ENCODE results near the gene BMP2K.
"Not testable (repeated sequence)": the region's sequence is repeated elsewhere in the genome, so short reads cannot be mapped to it uniquely, and the experiment has no call there.

BMP2K gene

DNA sequence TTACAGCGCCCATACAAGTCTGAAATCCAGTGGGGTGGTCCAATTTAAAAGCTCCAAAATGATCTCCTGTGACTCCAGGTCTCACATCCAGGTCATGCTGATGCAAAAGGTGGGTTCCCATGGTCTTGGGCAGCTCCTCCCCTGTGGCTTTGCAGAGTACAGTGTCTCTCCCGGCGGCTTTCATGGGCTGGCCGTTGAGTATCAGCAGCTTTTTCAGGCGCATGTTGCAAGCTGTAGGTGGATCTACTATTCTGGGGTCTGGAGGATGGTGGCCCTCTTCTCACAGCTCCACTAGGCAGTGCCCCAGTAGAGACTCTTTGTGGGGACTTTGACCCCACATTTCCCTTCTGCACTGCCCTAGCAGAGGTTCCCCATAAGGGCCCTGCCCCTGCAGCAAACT lies 92.6 kb downstream of the BMP2K start:
- peaks cover 19 to 39% of the 10 kb centered on the region in 2 donors for H3K36me3 ChIP-seq (ENCODE audit: control insufficient read depth in 1 of 2, insufficient read depth in 2 of 2, low read length in 2 of 2)
- not testable (repeated sequence) for H3K9me3 ChIP-seq (ENCODE audit: control insufficient read depth in 1 of 2, low read length in 2 of 2)

DNA sequence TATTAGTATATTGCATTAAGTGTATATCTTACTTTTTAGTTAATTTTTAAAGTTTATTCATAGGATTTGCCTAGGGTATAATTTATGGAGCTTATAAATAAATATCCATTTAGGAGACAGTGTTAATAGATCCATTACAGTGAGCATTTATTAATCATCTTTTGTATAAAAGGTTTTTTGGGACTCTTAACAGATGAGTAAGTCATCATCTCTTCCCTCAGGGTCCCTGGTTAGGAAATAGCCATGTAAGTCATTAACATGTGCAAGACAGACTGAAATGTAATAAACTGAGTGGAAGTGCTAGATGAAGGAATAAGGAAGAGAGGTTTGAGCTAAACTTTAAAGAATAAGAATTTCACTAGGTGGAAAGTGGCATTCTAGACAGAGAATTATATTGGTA lies 93.9 kb downstream of the BMP2K start:
- Histone ChIP-seq H3K4me1 (ENCODE audit: control insufficient read depth in 1 of 2, insufficient read depth in 2 of 2, low read length in 2 of 2) (no peaks in the 10 kb centered on the region), H3K27me3 (ENCODE audit: low read depth, low read length) (no peaks in the 10 kb centered on the region), H3K27ac (ENCODE audit: low read length) (no peak overlapping the region), H3K4me3 (ENCODE audit: low read depth in 1 of 2, low read length in 2 of 2) (no peak overlapping the region), H3K9me3 (ENCODE audit: control insufficient read depth in 1 of 2, low read length in 2 of 2) (no peaks in the 10 kb centered on the region), H3K36me3 (ENCODE audit: control insufficient read depth in 1 of 2, insufficient read depth in 2 of 2, low read length in 2 of 2) (peaks cover 19 to 43% of the 10 kb centered on the region in 2 donors)

More for the DNA sequence above, 92.6 kb downstream of the BMP2K start:
- H3K4me1 ChIP-seq (ENCODE audit: control insufficient read depth in 1 of 2, insufficient read depth in 2 of 2, low read length in 2 of 2); H3K4me3 ChIP-seq (ENCODE audit: low read depth in 1 of 2, low read length in 2 of 2); H3K27me3 ChIP-seq (ENCODE audit: low read depth, low read length); H3K27ac ChIP-seq (ENCODE audit: low read length): not testable (repeated sequence)

DNA sequence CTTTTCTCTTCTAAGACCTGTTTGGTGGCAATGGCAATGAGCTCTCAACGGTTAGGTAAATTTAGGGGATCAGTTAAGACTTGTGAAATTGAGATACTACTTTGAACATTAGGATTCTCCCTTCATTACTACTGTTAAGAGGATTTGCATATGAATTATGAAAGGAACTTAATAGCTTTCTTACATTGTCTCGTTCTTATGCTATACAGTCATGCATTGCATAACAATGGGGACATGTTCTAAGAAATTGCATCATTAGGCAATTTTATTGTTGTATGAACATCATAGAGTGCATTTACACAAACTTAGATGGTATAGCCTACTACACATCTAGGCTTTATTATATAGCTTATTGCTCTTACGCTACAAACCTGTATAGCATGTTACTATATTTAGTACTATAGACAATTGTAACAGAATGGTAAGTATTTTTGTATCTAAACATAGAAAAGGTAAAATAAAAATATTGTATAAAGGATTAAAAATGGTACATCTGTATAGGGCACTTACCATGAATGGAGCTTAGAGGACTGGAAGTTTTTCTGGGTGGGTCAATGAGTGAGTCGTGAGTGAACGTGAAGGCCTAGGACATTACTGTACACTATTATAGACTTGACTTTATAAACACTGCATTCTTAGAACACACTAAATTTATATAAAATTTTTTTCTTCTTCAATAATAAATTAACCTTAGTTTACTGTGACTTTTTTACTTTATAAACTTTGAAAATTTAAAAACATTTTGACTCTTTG lies 100.6 kb downstream of the BMP2K start:
- Histone ChIP-seq H3K27me3 (ENCODE audit: low read depth, low read length) (no peaks in the 10 kb centered on the region), H3K9me3 (ENCODE audit: control insufficient read depth in 1 of 2, low read length in 2 of 2) (no peaks in the 10 kb centered on the region), H3K4me3 (ENCODE audit: low read depth in 1 of 2, low read length in 2 of 2) (no peak overlapping the region), H3K4me1 (ENCODE audit: control insufficient read depth in 1 of 2, insufficient read depth in 2 of 2, low read length in 2 of 2) (no peaks in the 10 kb centered on the region), H3K27ac (ENCODE audit: low read length) (no peak overlapping the region), H3K36me3 (ENCODE audit: control insufficient read depth in 1 of 2, insufficient read depth in 2 of 2, low read length in 2 of 2) (peaks cover 31 to 41% of the 10 kb centered on the region in 2 donors)

- H3K4me3 ChIP-seq (ENCODE audit: low read depth in 1 of 2, low read length in 2 of 2): no peak overlapping the region
- no peaks in the 10 kb centered on the region for H3K9me3 ChIP-seq (ENCODE audit: control insufficient read depth in 1 of 2, low read length in 2 of 2)
- peaks cover 23 to 30% of the 10 kb centered on the region in 2 donors for H3K36me3 ChIP-seq (ENCODE audit: control insufficient read depth in 1 of 2, insufficient read depth in 2 of 2, low read length in 2 of 2)
- no peaks in the 10 kb centered on the region for H3K4me1 ChIP-seq (ENCODE audit: control insufficient read depth in 1 of 2, insufficient read depth in 2 of 2, low read length in 2 of 2)
- no peak overlapping the region for H3K27ac ChIP-seq (ENCODE audit: low read length)
- no peaks in the 10 kb centered on the region for H3K27me3 ChIP-seq (ENCODE audit: low read depth, low read length)
Observed at GRCh38 chr4:78878031-78878430, 101.9 kb downstream of the BMP2K start.

GRCh38 chr4:78880874-78881492 lies 104.8 kb downstream of the BMP2K start:
- Histone ChIP-seq H3K9me3 (ENCODE audit: control insufficient read depth in 1 of 2, low read length in 2 of 2) (no peaks in the 10 kb centered on the region), H3K4me3 (ENCODE audit: low read depth in 1 of 2, low read length in 2 of 2) (no peak overlapping the region), H3K36me3 (ENCODE audit: control insufficient read depth in 1 of 2, insufficient read depth in 2 of 2, low read length in 2 of 2) (peaks cover 19% of the 10 kb centered on the region in 2 donors), H3K27me3 (ENCODE audit: low read depth, low read length) (no peaks in the 10 kb centered on the region), H3K4me1 (ENCODE audit: control insufficient read depth in 1 of 2, insufficient read depth in 2 of 2, low read length in 2 of 2) (no peaks in the 10 kb centered on the region), H3K27ac (ENCODE audit: low read length) (no peak overlapping the region)

GRCh38 chr4:78885598-78885997 lies 109.4 kb downstream of the BMP2K start:
- Histone ChIP-seq H3K9me3 (ENCODE audit: control insufficient read depth in 1 of 2, low read length in 2 of 2) (no peaks in the 10 kb centered on the region), H3K4me3 (ENCODE audit: low read depth in 1 of 2, low read length in 2 of 2) (no peak overlapping the region), H3K4me1 (ENCODE audit: control insufficient read depth in 1 of 2, insufficient read depth in 2 of 2, low read length in 2 of 2) (no peaks in the 10 kb centered on the region), H3K27me3 (ENCODE audit: low read depth, low read length) (no peaks in the 10 kb centered on the region), H3K27ac (ENCODE audit: low read length) (no peak overlapping the region), H3K36me3 (ENCODE audit: control insufficient read depth in 1 of 2, insufficient read depth in 2 of 2, low read length in 2 of 2) (peaks cover 11 to 20% of the 10 kb centered on the region in 2 donors)

DNA sequence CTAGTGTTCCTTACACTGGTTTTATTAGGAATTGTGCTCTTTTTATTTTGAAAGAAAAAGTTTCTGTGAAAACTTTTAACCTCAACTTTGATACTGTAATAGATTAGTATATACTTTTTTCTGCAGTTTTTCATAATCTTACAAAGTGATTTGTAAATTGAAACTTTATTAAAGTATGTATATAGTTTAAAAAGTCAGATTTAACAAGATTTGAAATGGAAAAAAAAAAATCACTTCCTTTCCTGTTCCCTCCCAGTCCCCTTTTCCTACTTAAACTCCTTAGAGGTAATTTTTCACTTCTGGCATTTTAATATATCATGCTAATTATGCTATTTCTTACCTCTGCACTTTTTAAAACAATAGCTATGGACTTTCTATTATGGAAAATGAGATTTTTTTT lies 113.8 kb downstream of the BMP2K start:
- H3K27ac ChIP-seq (ENCODE audit: low read length): no peak overlapping the region
- H3K4me3 ChIP-seq (ENCODE audit: low read depth in 1 of 2, low read length in 2 of 2): no peak overlapping the region
- no peaks in the 10 kb centered on the region for H3K4me1 ChIP-seq (ENCODE audit: control insufficient read depth in 1 of 2, insufficient read depth in 2 of 2, low read length in 2 of 2)
- H3K9me3 ChIP-seq (ENCODE audit: control insufficient read depth in 1 of 2, low read length in 2 of 2): no peaks in the 10 kb centered on the region
- no peaks in the 10 kb centered on the region for H3K27me3 ChIP-seq (ENCODE audit: low read depth, low read length)
- peaks cover 16 to 37% of the 10 kb centered on the region in 2 donors for H3K36me3 ChIP-seq (ENCODE audit: control insufficient read depth in 1 of 2, insufficient read depth in 2 of 2, low read length in 2 of 2)

- no peaks in the 10 kb centered on the region for H3K4me1 ChIP-seq (ENCODE audit: control insufficient read depth in 1 of 2, insufficient read depth in 2 of 2, low read length in 2 of 2)
- H3K27ac ChIP-seq (ENCODE audit: low read length): no peak overlapping the region
- no peak overlapping the region for H3K4me3 ChIP-seq (ENCODE audit: low read depth in 1 of 2, low read length in 2 of 2)
- peaks cover 2 to 11% of the 10 kb centered on the region in 2 donors for H3K36me3 ChIP-seq (ENCODE audit: control insufficient read depth in 1 of 2, insufficient read depth in 2 of 2, low read length in 2 of 2)
- H3K27me3 ChIP-seq (ENCODE audit: low read depth, low read length): no peaks in the 10 kb centered on the region
- H3K9me3 ChIP-seq (ENCODE audit: control insufficient read depth in 1 of 2, low read length in 2 of 2): no peaks in the 10 kb centered on the region
Observed at GRCh38 chr4:78899302-78899701, 123.2 kb downstream of the BMP2K start.

DNA sequence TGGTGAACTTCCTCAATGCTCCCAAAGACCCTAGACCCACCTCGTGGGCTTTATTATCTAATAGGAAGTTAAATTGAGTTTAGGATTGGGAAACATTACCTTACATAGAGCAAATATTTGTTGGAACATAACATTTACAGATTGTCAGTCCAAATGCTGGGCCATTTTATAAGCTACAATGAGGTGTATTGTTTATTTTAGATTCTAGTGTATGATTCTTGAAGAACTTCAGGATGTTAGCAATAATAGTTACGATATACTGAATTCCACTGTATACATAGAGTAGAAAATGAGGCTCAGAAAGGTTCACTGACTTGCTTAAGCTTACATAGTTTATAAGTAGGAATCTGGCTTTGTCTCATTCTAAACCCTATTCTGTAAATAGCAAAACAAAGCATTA lies 125.7 kb downstream of the BMP2K start:
- H3K4me1 ChIP-seq (ENCODE audit: control insufficient read depth in 1 of 2, insufficient read depth in 2 of 2, low read length in 2 of 2): no peaks in the 10 kb centered on the region
- no peaks in the 10 kb centered on the region for H3K9me3 ChIP-seq (ENCODE audit: control insufficient read depth in 1 of 2, low read length in 2 of 2)
- H3K27ac ChIP-seq (ENCODE audit: low read length): no peak overlapping the region
- no peaks in the 10 kb centered on the region for H3K36me3 ChIP-seq (ENCODE audit: control insufficient read depth in 1 of 2, insufficient read depth in 2 of 2, low read length in 2 of 2)
- H3K27me3 ChIP-seq (ENCODE audit: low read depth, low read length): no peaks in the 10 kb centered on the region
- no peak overlapping the region for H3K4me3 ChIP-seq (ENCODE audit: low read depth in 1 of 2, low read length in 2 of 2)

GRCh38 chr4:78902298-78902697 lies 126.1 kb downstream of the BMP2K start:
- H3K36me3 ChIP-seq (ENCODE audit: control insufficient read depth in 1 of 2, insufficient read depth in 2 of 2, low read length in 2 of 2): no peaks in the 10 kb centered on the region
- H3K4me3 ChIP-seq (ENCODE audit: low read depth in 1 of 2, low read length in 2 of 2): no peak overlapping the region
- no peaks in the 10 kb centered on the region for H3K27me3 ChIP-seq (ENCODE audit: low read depth, low read length)
- H3K9me3 ChIP-seq (ENCODE audit: control insufficient read depth in 1 of 2, low read length in 2 of 2): no peaks in the 10 kb centered on the region
- H3K27ac ChIP-seq (ENCODE audit: low read length): no peak overlapping the region
- no peaks in the 10 kb centered on the region for H3K4me1 ChIP-seq (ENCODE audit: control insufficient read depth in 1 of 2, insufficient read depth in 2 of 2, low read length in 2 of 2)

- Histone ChIP-seq H3K4me1 (ENCODE audit: control insufficient read depth in 1 of 2, insufficient read depth in 2 of 2, low read length in 2 of 2) (no peaks in the 10 kb centered on the region), H3K4me3 (ENCODE audit: low read depth in 1 of 2, low read length in 2 of 2) (no peak overlapping the region), H3K27ac (ENCODE audit: low read length) (no peak overlapping the region), H3K9me3 (ENCODE audit: control insufficient read depth in 1 of 2, low read length in 2 of 2) (no peaks in the 10 kb centered on the region), H3K36me3 (ENCODE audit: control insufficient read depth in 1 of 2, insufficient read depth in 2 of 2, low read length in 2 of 2) (no peaks in the 10 kb centered on the region), H3K27me3 (ENCODE audit: low read depth, low read length) (no peaks in the 10 kb centered on the region)
Observed at GRCh38 chr4:78904143-78904542, 128.0 kb downstream of the BMP2K start.

- Histone ChIP-seq H3K36me3 (ENCODE audit: control insufficient read depth in 1 of 2, insufficient read depth in 2 of 2, low read length in 2 of 2) (peaks cover 0 to 19% of the 10 kb centered on the region in 2 donors), H3K4me3 (ENCODE audit: low read depth in 1 of 2, low read length in 2 of 2) (no peak overlapping the region), H3K9me3 (ENCODE audit: control insufficient read depth in 1 of 2, low read length in 2 of 2) (no peaks in the 10 kb centered on the region), H3K4me1 (ENCODE audit: control insufficient read depth in 1 of 2, insufficient read depth in 2 of 2, low read length in 2 of 2) (no peaks in the 10 kb centered on the region), H3K27ac (ENCODE audit: low read length) (no peak overlapping the region), H3K27me3 (ENCODE audit: low read depth, low read length) (no peaks in the 10 kb centered on the region)
Observed at GRCh38 chr4:78907638-78908037, 131.5 kb downstream of the BMP2K start.

All from muscle layer of duodenum (tissue), 2 donors.